ENCODE data around the gene TRPM3. TPM values are rescaled to one million over a fixed set of nuclear protein-coding genes. Genes with fewer than 3 reads are reported as not detected.

The TRPM3 gene
- total and polyA plus RNA-seq, 2 donors, result 0.14 to 4.6 TPM

- Histone ChIP-seq H3K27me3 (ENCODE audit: control insufficient read depth in 2 of 2, insufficient read depth in 1 of 2, low read length in 1 of 2) (no peaks in the 10 kb centered on the region), H3K27ac (ENCODE audit: low read depth in 1 of 2, low read length in 1 of 2) (no peak overlapping the region), H3K9me3 (ENCODE audit: control insufficient read depth in 2 of 2, insufficient read depth in 1 of 2, low read length in 1 of 2) (no peaks in the 10 kb centered on the region), H3K36me3 (ENCODE audit: control insufficient read depth in 2 of 2, insufficient read depth in 2 of 2, low read length in 1 of 2) (no peaks in the 10 kb centered on the region), H3K4me3 (ENCODE audit: low read length in 2 of 2) (no peak overlapping the region), H3K4me1 (ENCODE audit: control insufficient read depth in 2 of 2, insufficient read depth in 2 of 2, low read length in 2 of 2) (no peaks in the 10 kb centered on the region)
- no peak for DNase-seq (ENCODE audit: low read depth in 6 of 9, low spot score in 9 of 9)
- 66% methylated on average over 1 of the region's 1 CpG for WGBS
These were observed 309.8 kb downstream of the TRPM3 start for GRCh38 chr9:70811638-70812037.

- no peak overlapping the region for H3K27ac ChIP-seq (ENCODE audit: low read depth in 1 of 2, low read length in 1 of 2)
- H3K4me1 ChIP-seq (ENCODE audit: control insufficient read depth in 2 of 2, insufficient read depth in 2 of 2, low read length in 2 of 2), result no peaks in the 10 kb centered on the region
- no peaks in the 10 kb centered on the region for H3K9me3 ChIP-seq (ENCODE audit: control insufficient read depth in 2 of 2, insufficient read depth in 1 of 2, low read length in 1 of 2)
- no peak overlapping the region for H3K4me3 ChIP-seq (ENCODE audit: low read length in 2 of 2)
- DNase-seq (ENCODE audit: low read depth in 6 of 9, low spot score in 9 of 9), result no peak
- no peaks in the 10 kb centered on the region for H3K27me3 ChIP-seq (ENCODE audit: control insufficient read depth in 2 of 2, insufficient read depth in 1 of 2, low read length in 1 of 2)
- H3K36me3 ChIP-seq (ENCODE audit: control insufficient read depth in 2 of 2, insufficient read depth in 2 of 2, low read length in 1 of 2), result no peaks in the 10 kb centered on the region
- 87% methylated on average over 2 of the region's 2 CpGs for WGBS
These were observed 314.5 kb downstream of the TRPM3 start for GRCh38 chr9:70806875-70807274.

GRCh38 chr9:70805949-70806348, 315.5 kb downstream of the TRPM3 start:
- WGBS, result 81% methylated on average over 6 of the region's 6 CpGs
- Histone ChIP-seq H3K27ac (ENCODE audit: low read depth in 1 of 2, low read length in 1 of 2) (no peak overlapping the region), H3K36me3 (ENCODE audit: control insufficient read depth in 2 of 2, insufficient read depth in 2 of 2, low read length in 1 of 2) (no peaks in the 10 kb centered on the region), H3K4me1 (ENCODE audit: control insufficient read depth in 2 of 2, insufficient read depth in 2 of 2, low read length in 2 of 2) (no peaks in the 10 kb centered on the region), H3K9me3 (ENCODE audit: control insufficient read depth in 2 of 2, insufficient read depth in 1 of 2, low read length in 1 of 2) (no peaks in the 10 kb centered on the region), H3K27me3 (ENCODE audit: control insufficient read depth in 2 of 2, insufficient read depth in 1 of 2, low read length in 1 of 2) (no peaks in the 10 kb centered on the region), H3K4me3 (ENCODE audit: low read length in 2 of 2) (no peak overlapping the region)
- no peak for DNase-seq (ENCODE audit: low read depth in 6 of 9, low spot score in 9 of 9)

GRCh38 chr9:70802758-70803436, 318.5 kb downstream of the TRPM3 start:
- no peaks in the 10 kb centered on the region for H3K9me3 ChIP-seq (ENCODE audit: control insufficient read depth in 2 of 2, insufficient read depth in 1 of 2, low read length in 1 of 2)
- DNase-seq (ENCODE audit: low read depth in 6 of 9, low spot score in 9 of 9), result no peak
- no peaks in the 10 kb centered on the region for H3K36me3 ChIP-seq (ENCODE audit: control insufficient read depth in 2 of 2, insufficient read depth in 2 of 2, low read length in 1 of 2)
- H3K4me3 ChIP-seq (ENCODE audit: low read length in 2 of 2), result no peak overlapping the region
- no peaks in the 10 kb centered on the region for H3K27me3 ChIP-seq (ENCODE audit: control insufficient read depth in 2 of 2, insufficient read depth in 1 of 2, low read length in 1 of 2)
- 91% methylated on average over 6 of the region's 6 CpGs for WGBS
- no peak overlapping the region for H3K27ac ChIP-seq (ENCODE audit: low read depth in 1 of 2, low read length in 1 of 2)
- no peaks in the 10 kb centered on the region for H3K4me1 ChIP-seq (ENCODE audit: control insufficient read depth in 2 of 2, insufficient read depth in 2 of 2, low read length in 2 of 2)

- H3K4me3 ChIP-seq (ENCODE audit: low read length in 2 of 2), result no peak overlapping the region
- H3K27me3 ChIP-seq (ENCODE audit: control insufficient read depth in 2 of 2, insufficient read depth in 1 of 2, low read length in 1 of 2), result no peaks in the 10 kb centered on the region
- no peaks in the 10 kb centered on the region for H3K4me1 ChIP-seq (ENCODE audit: control insufficient read depth in 2 of 2, insufficient read depth in 2 of 2, low read length in 2 of 2)
- H3K9me3 ChIP-seq (ENCODE audit: control insufficient read depth in 2 of 2, insufficient read depth in 1 of 2, low read length in 1 of 2), result no peaks in the 10 kb centered on the region
- WGBS, result 34% methylated on average over 1 of the region's 1 CpG
- H3K36me3 ChIP-seq (ENCODE audit: control insufficient read depth in 2 of 2, insufficient read depth in 2 of 2, low read length in 1 of 2), result no peaks in the 10 kb centered on the region
- no peak for DNase-seq (ENCODE audit: low read depth in 6 of 9, low spot score in 9 of 9)
- H3K27ac ChIP-seq (ENCODE audit: low read depth in 1 of 2, low read length in 1 of 2), result no peak overlapping the region
These were observed 319.2 kb downstream of the TRPM3 start for GRCh38 chr9:70802206-70802605.

- no peaks in the 10 kb centered on the region for H3K9me3 ChIP-seq (ENCODE audit: control insufficient read depth in 2 of 2, insufficient read depth in 1 of 2, low read length in 1 of 2)
- no peaks in the 10 kb centered on the region for H3K27me3 ChIP-seq (ENCODE audit: control insufficient read depth in 2 of 2, insufficient read depth in 1 of 2, low read length in 1 of 2)
- no peak overlapping the region for H3K27ac ChIP-seq (ENCODE audit: low read depth in 1 of 2, low read length in 1 of 2)
- no peak for DNase-seq (ENCODE audit: low read depth in 6 of 9, low spot score in 9 of 9)
- H3K4me3 ChIP-seq (ENCODE audit: low read length in 2 of 2), result no peak overlapping the region
- no peaks in the 10 kb centered on the region for H3K4me1 ChIP-seq (ENCODE audit: control insufficient read depth in 2 of 2, insufficient read depth in 2 of 2, low read length in 2 of 2)
- H3K36me3 ChIP-seq (ENCODE audit: control insufficient read depth in 2 of 2, insufficient read depth in 2 of 2, low read length in 1 of 2), result no peaks in the 10 kb centered on the region
- 67% methylated on average over 4 of the region's 4 CpGs for WGBS
These were observed 320.1 kb downstream of the TRPM3 start for GRCh38 chr9:70801181-70801829.

- Histone ChIP-seq H3K9me3 (ENCODE audit: control insufficient read depth in 2 of 2, insufficient read depth in 1 of 2, low read length in 1 of 2) (no peaks in the 10 kb centered on the region), H3K4me1 (ENCODE audit: control insufficient read depth in 2 of 2, insufficient read depth in 2 of 2, low read length in 2 of 2) (no peaks in the 10 kb centered on the region), H3K4me3 (ENCODE audit: low read length in 2 of 2) (no peak overlapping the region), H3K27ac (ENCODE audit: low read depth in 1 of 2, low read length in 1 of 2) (no peak overlapping the region), H3K27me3 (ENCODE audit: control insufficient read depth in 2 of 2, insufficient read depth in 1 of 2, low read length in 1 of 2) (no peaks in the 10 kb centered on the region), H3K36me3 (ENCODE audit: control insufficient read depth in 2 of 2, insufficient read depth in 2 of 2, low read length in 1 of 2) (no peaks in the 10 kb centered on the region)
- WGBS, result 94% methylated on average over 6 of the region's 6 CpGs
- no peak for DNase-seq (ENCODE audit: low read depth in 6 of 9, low spot score in 9 of 9)
These were observed 323.4 kb downstream of the TRPM3 start for GRCh38 chr9:70798018-70798417.

GRCh38 chr9:70795841-70796240, 325.6 kb downstream of the TRPM3 start:
- H3K36me3 ChIP-seq (ENCODE audit: control insufficient read depth in 2 of 2, insufficient read depth in 2 of 2, low read length in 1 of 2), result no peaks in the 10 kb centered on the region
- DNase-seq (ENCODE audit: low read depth in 6 of 9, low spot score in 9 of 9), result no peak
- H3K27me3 ChIP-seq (ENCODE audit: control insufficient read depth in 2 of 2, insufficient read depth in 1 of 2, low read length in 1 of 2), result no peaks in the 10 kb centered on the region
- no peaks in the 10 kb centered on the region for H3K4me1 ChIP-seq (ENCODE audit: control insufficient read depth in 2 of 2, insufficient read depth in 2 of 2, low read length in 2 of 2)
- no peak overlapping the region for H3K4me3 ChIP-seq (ENCODE audit: low read length in 2 of 2)
- no peak overlapping the region for H3K27ac ChIP-seq (ENCODE audit: low read depth in 1 of 2, low read length in 1 of 2)
- H3K9me3 ChIP-seq (ENCODE audit: control insufficient read depth in 2 of 2, insufficient read depth in 1 of 2, low read length in 1 of 2), result no peaks in the 10 kb centered on the region
- 44% methylated on average over 2 of the region's 2 CpGs for WGBS

- Histone ChIP-seq H3K4me3 (ENCODE audit: low read length in 2 of 2) (no peak overlapping the region), H3K36me3 (ENCODE audit: control insufficient read depth in 2 of 2, insufficient read depth in 2 of 2, low read length in 1 of 2) (no peaks in the 10 kb centered on the region), H3K27me3 (ENCODE audit: control insufficient read depth in 2 of 2, insufficient read depth in 1 of 2, low read length in 1 of 2) (no peaks in the 10 kb centered on the region), H3K9me3 (ENCODE audit: control insufficient read depth in 2 of 2, insufficient read depth in 1 of 2, low read length in 1 of 2) (no peaks in the 10 kb centered on the region), H3K4me1 (ENCODE audit: control insufficient read depth in 2 of 2, insufficient read depth in 2 of 2, low read length in 2 of 2) (no peaks in the 10 kb centered on the region), H3K27ac (ENCODE audit: low read depth in 1 of 2, low read length in 1 of 2) (no peak overlapping the region)
- WGBS, result 87% methylated on average over 1 of the region's 1 CpG
- DNase-seq (ENCODE audit: low read depth in 6 of 9, low spot score in 9 of 9), result no peak
These were observed 328.6 kb downstream of the TRPM3 start for GRCh38 chr9:70792796-70793195.
